Astrocyte (in vitro differentiated cells and primary cell): ENCODE measurements around the gene NRG3. TPM values are rescaled to one million over a fixed set of nuclear protein-coding genes. Genes with fewer than 3 reads are reported as not detected.

ENCODE experiments used
- DNase-seq: peaks from one replicate; pipeline ENCODE4 v3.0.0-alpha.2; 2010; ENCODE audit warnings: low read depth
- FAIRE-seq: peaks from 2 replicates; lab custom pipeline; 2011; peaks lifted over from hg19 to GRCh38; lab: Jason Lieb, UNC
- H2AFZ ChIP-seq: 2 replicates; pipeline ENCODE4 v1.6.0; 2012; ENCODE audit warnings: low read depth, low read length, inconsistent platforms
- H3K27ac ChIP-seq: 2 replicates; pipeline ENCODE4 v1.5.1; 2011; ENCODE audit warnings: low read depth, low read length, inconsistent platforms
- H3K27me3 ChIP-seq: 2 replicates; pipeline ENCODE4 v1.6.0; 2011; ENCODE audit warnings: low read length, inconsistent platforms; ENCODE audit not compliant: insufficient read depth
- H3K36me3 ChIP-seq: 2 replicates; pipeline ENCODE4 v1.5.1; 2011; ENCODE audit warnings: low read length, inconsistent platforms; ENCODE audit not compliant: insufficient read depth
- H3K4me1 ChIP-seq: 2 replicates; pipeline ENCODE4 v1.5.1; 2011; ENCODE audit warnings: low read length, inconsistent platforms; ENCODE audit not compliant: insufficient read depth
- H3K4me2 ChIP-seq: 2 replicates; pipeline ENCODE4 v1.6.0; 2012; ENCODE audit warnings: low read length, inconsistent platforms
- H3K4me3 ChIP-seq: 2 replicates; pipeline ENCODE4 v1.5.1; 2011; ENCODE audit warnings: low read depth, mild to moderate bottlenecking, low read length, inconsistent platforms; ENCODE audit not compliant: insufficient read depth
- H3K79me2 ChIP-seq: 2 replicates; pipeline ENCODE4 v1.6.0; 2012; ENCODE audit warnings: mild to moderate bottlenecking, low read length, inconsistent platforms; ENCODE audit not compliant: insufficient read depth
- H3K9ac ChIP-seq: 2 replicates; pipeline ENCODE4 v1.6.0; 2012; ENCODE audit warnings: mild to moderate bottlenecking, low read length, inconsistent platforms
- H3K9me3 ChIP-seq: 2 replicates; pipeline ENCODE4 v1.5.1; 2012; ENCODE audit warnings: low read depth, mild to moderate bottlenecking, low read length, inconsistent platforms; ENCODE audit not compliant: insufficient read depth
- H4K20me1 ChIP-seq: 2 replicates; pipeline ENCODE4 v1.6.0; 2012; ENCODE audit warnings: low read length, inconsistent platforms; ENCODE audit not compliant: insufficient read depth
- H3K27ac Mint-ChIP-seq: one replicate; pipeline ENCODE4 v1.8.0; 2021; ENCODE audit warnings: mild to moderate bottlenecking, mixed read lengths; ENCODE audit not compliant: unreplicated experiment
- H3K27me3 Mint-ChIP-seq: one replicate; pipeline ENCODE4 v1.8.0; 2021; ENCODE audit warnings: low read depth, mixed read lengths; ENCODE audit not compliant: unreplicated experiment
- H3K36me3 Mint-ChIP-seq: one replicate; pipeline ENCODE4 v1.8.0; 2021; ENCODE audit warnings: low read depth, mixed read lengths; ENCODE audit not compliant: unreplicated experiment
- H3K4me1 Mint-ChIP-seq: one replicate; pipeline ENCODE4 v1.8.0; 2021; ENCODE audit warnings: low read depth, mixed read lengths; ENCODE audit not compliant: unreplicated experiment
- H3K4me3 Mint-ChIP-seq: one replicate; pipeline ENCODE4 v1.8.0; 2021; ENCODE audit warnings: mild to moderate bottlenecking, moderate library complexity, mixed read lengths; ENCODE audit not compliant: unreplicated experiment
- H3K9me3 Mint-ChIP-seq: one replicate; pipeline ENCODE4 v1.8.0; 2021; ENCODE audit warnings: mild to moderate bottlenecking, mixed read lengths; ENCODE audit not compliant: unreplicated experiment
- EZH2 ChIP-seq: IDR thresholded peaks from 2 replicates; pipeline ENCODE4 v1.6.1; 2012; ENCODE audit warnings: mild to moderate bottlenecking, low read length, inconsistent platforms; ENCODE audit not compliant: insufficient read depth
- total RNA-seq: library from RNA; stranded (reverse); gene quantifications from 2 replicates; pipeline ENCODE4 v1.2.1, GENCODE V29; 2021
- TF ChIP-seq, protein P1 (sequence below): IDR thresholded peaks from 2 replicates; pipeline ENCODE4 v1.5.1; 2011; ENCODE audit warnings: low read depth, mild to moderate bottlenecking, inconsistent platforms, low read length, moderate library complexity; ENCODE audit not compliant: insufficient read depth

The NRG3 gene
- total RNA-seq, 1 donor from 2014 or later, result 2.1 TPM

DNA sequence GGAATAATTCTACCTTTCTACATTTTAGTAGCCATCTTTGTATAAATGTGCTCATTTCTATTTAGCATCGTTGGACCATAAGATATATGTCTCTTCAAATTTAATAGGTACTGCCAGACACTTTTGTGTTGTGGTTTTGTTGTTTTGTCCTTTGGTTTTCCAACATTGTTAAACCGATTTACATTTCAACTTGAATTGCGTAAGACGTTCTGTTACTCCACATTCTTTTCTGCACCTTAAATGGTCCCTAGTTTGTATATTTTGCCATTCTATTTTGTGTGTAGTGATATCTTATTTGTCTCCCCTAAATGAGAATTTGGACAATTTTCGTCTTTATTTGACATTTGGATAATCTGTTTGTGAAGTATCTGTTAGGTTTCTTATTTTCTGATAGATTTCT lies 1015.6 kb downstream of the NRG3 start:
- no peak for FAIRE-seq

GRCh38 chr10:82908096-82908495 lies 1033.1 kb downstream of the NRG3 start:
- H3K4me3 ChIP-seq, result no peak overlapping the region
- H3K9ac ChIP-seq, result no peak overlapping the region
- no peaks in the 10 kb centered on the region for H3K36me3 ChIP-seq
- H2AFZ ChIP-seq, result no peak overlapping the region
- H3K4me1 Mint-ChIP-seq, result no peaks in the 10 kb centered on the region
- DNase-seq (no peak), FAIRE-seq (no peak)
- no peaks in the 10 kb centered on the region for H3K9me3 ChIP-seq
- no peaks in the 10 kb centered on the region for H3K27me3 ChIP-seq
- no peaks in the 10 kb centered on the region for H4K20me1 ChIP-seq
- no peak overlapping the region for H3K4me3 Mint-ChIP-seq
- no peaks in the 10 kb centered on the region for H3K79me2 ChIP-seq
- no peaks in the 10 kb centered on the region for H3K36me3 Mint-ChIP-seq
- H3K4me2 ChIP-seq, result no peak overlapping the region
- H3K27ac Mint-ChIP-seq, result no peak overlapping the region
- no peak overlapping the region for H3K27ac ChIP-seq
- no peaks in the 10 kb centered on the region for H3K9me3 Mint-ChIP-seq
- H3K27me3 Mint-ChIP-seq, result no peaks in the 10 kb centered on the region
- no peaks in the 10 kb centered on the region for H3K4me1 ChIP-seq
- TF ChIP-seq, protein P1, sequence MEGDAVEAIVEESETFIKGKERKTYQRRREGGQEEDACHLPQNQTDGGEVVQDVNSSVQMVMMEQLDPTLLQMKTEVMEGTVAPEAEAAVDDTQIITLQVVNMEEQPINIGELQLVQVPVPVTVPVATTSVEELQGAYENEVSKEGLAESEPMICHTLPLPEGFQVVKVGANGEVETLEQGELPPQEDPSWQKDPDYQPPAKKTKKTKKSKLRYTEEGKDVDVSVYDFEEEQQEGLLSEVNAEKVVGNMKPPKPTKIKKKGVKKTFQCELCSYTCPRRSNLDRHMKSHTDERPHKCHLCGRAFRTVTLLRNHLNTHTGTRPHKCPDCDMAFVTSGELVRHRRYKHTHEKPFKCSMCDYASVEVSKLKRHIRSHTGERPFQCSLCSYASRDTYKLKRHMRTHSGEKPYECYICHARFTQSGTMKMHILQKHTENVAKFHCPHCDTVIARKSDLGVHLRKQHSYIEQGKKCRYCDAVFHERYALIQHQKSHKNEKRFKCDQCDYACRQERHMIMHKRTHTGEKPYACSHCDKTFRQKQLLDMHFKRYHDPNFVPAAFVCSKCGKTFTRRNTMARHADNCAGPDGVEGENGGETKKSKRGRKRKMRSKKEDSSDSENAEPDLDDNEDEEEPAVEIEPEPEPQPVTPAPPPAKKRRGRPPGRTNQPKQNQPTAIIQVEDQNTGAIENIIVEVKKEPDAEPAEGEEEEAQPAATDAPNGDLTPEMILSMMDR, result no peak
- TF ChIP-seq EZH2, result no peak

More for the DNA sequence above, 1015.6 kb downstream of the NRG3 start:
- H3K27me3 ChIP-seq, result no peaks in the 10 kb centered on the region
- no peak for DNase-seq
- H3K4me3 ChIP-seq, result no peak overlapping the region
- Mint-ChIP-seq H3K27ac (no peak overlapping the region), H3K27me3 (no peaks in the 10 kb centered on the region), H3K9me3 (peaks cover 4% of the 10 kb centered on the region), H3K36me3 (no peaks in the 10 kb centered on the region), H3K4me1 (no peaks in the 10 kb centered on the region), H3K4me3 (no peak overlapping the region)
- no peaks in the 10 kb centered on the region for H4K20me1 ChIP-seq
- no peak overlapping the region for H3K27ac ChIP-seq
- H2AFZ ChIP-seq, result no peak overlapping the region
- no peaks in the 10 kb centered on the region for H3K79me2 ChIP-seq
- H3K36me3 ChIP-seq, result no peaks in the 10 kb centered on the region
- H3K4me1 ChIP-seq, result no peaks in the 10 kb centered on the region
- H3K9me3 ChIP-seq, result no peaks in the 10 kb centered on the region
- no peak overlapping the region for H3K4me2 ChIP-seq
- TF ChIP-seq EZH2, result no peak
- TF ChIP-seq, protein P1, result no peak
- no peak overlapping the region for H3K9ac ChIP-seq

DNA sequence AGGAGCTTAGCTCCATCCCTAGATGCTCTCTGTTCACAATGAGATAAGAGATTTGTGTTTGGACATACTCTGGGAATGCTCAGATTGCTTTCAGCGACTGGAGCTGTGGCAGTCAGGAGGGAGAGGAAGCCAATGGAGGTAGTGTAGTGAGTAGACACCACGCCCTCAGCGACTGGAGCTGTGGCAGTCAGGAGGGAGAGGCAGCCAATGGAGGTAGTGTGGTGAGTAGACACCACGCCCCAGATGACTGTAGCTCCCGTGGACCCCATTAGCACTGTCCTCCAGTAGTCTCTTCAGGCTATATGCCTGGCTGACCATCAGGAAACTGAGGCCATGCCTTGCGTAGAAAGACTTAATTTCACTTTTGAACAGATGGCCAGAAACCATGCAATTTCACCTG lies 1033.8 kb downstream of the NRG3 start:
- Histone ChIP-seq H3K27ac (no peak overlapping the region), H3K36me3 (no peaks in the 10 kb centered on the region), H3K9me3 (no peaks in the 10 kb centered on the region), H3K4me2 (no peak overlapping the region), H4K20me1 (no peaks in the 10 kb centered on the region), H2AFZ (no peak overlapping the region), H3K4me1 (no peaks in the 10 kb centered on the region), H3K79me2 (no peaks in the 10 kb centered on the region), H3K27me3 (no peaks in the 10 kb centered on the region), H3K9ac (no peak overlapping the region), H3K4me3 (no peak overlapping the region)
- DNase-seq (no peak), FAIRE-seq (no peak)
- TF ChIP-seq, protein P1, result no peak
- TF ChIP-seq EZH2, result no peak
- Mint-ChIP-seq H3K4me3 (no peak overlapping the region), H3K9me3 (no peaks in the 10 kb centered on the region), H3K27me3 (no peaks in the 10 kb centered on the region), H3K4me1 (no peaks in the 10 kb centered on the region), H3K27ac (no peak overlapping the region), H3K36me3 (no peaks in the 10 kb centered on the region)
